Calu3 (cell line): ENCODE results near the gene WTAP. TPM values are rescaled to one million over a fixed set of nuclear protein-coding genes. Genes with fewer than 3 reads are reported as not detected.

Experiments used
- BruUV-seq: library from RNA; stranded (reverse); fragments of 400-500 nt; replicated peaks from 2 replicates; lab custom pipeline; 2021; lab: Mats Ljungman, UMichigan
- CTCF ChIA-PET: fragments of 300-600 bp; sonication (Branson Sonifier 250); formaldehyde crosslinking; loops from one replicate; lab custom pipeline; 2022; ENCODE audit warnings: antibody characterized with exemption; lab: Charles Lee
- DNase-seq: peaks from one replicate; pipeline ENCODE4 v3.0.0; 2022
- H3K27ac Mint-ChIP-seq: one replicate; pipeline ENCODE4 v1.8.0; 2022; ENCODE audit warnings: mixed read lengths; ENCODE audit not compliant: unreplicated experiment
- H3K27me3 Mint-ChIP-seq: one replicate; pipeline ENCODE4 v1.8.0; 2022; ENCODE audit warnings: mixed read lengths; ENCODE audit not compliant: unreplicated experiment
- H3K36me3 Mint-ChIP-seq: one replicate; pipeline ENCODE4 v1.8.0; 2022; ENCODE audit warnings: mild to moderate bottlenecking, moderate library complexity, mixed read lengths; ENCODE audit not compliant: insufficient read depth, unreplicated experiment
- H3K4me1 Mint-ChIP-seq: one replicate; pipeline ENCODE4 v1.8.0; 2022; ENCODE audit warnings: mild to moderate bottlenecking, low read depth, mixed read lengths; ENCODE audit not compliant: unreplicated experiment
- H3K4me3 Mint-ChIP-seq: one replicate; pipeline ENCODE4 v1.8.0; 2022; ENCODE audit warnings: mild to moderate bottlenecking, low read depth, moderate library complexity, mixed read lengths; ENCODE audit not compliant: unreplicated experiment
- H3K9me3 Mint-ChIP-seq: one replicate; pipeline ENCODE4 v1.8.0; 2022; ENCODE audit warnings: low read depth, mixed read lengths; ENCODE audit not compliant: unreplicated experiment
- intact Hi-C: fragments of 100-400 bp; cut with micrococcal nuclease; formaldehyde crosslinking; loops from one replicate; pipeline ENCODE4 v1.10.0; 2022; ENCODE audit not compliant: unreplicated experiment
- total RNA-seq: library from RNA; stranded (reverse); gene quantifications from 2 replicates; pipeline ENCODE4 v1.2.3, GENCODE V29; 2022
- TF ChIP-seq, protein P1 (sequence below): fragments of 200-600 bp; IDR thresholded peaks from one replicate; pipeline ENCODE4 v1.8.0; 2022; ENCODE audit warnings: antibody characterized with exemption; ENCODE audit not compliant: unreplicated experiment

WTAP gene
- total RNA-seq, 1 experiment from 2014 or later = 103 TPM

DNA sequence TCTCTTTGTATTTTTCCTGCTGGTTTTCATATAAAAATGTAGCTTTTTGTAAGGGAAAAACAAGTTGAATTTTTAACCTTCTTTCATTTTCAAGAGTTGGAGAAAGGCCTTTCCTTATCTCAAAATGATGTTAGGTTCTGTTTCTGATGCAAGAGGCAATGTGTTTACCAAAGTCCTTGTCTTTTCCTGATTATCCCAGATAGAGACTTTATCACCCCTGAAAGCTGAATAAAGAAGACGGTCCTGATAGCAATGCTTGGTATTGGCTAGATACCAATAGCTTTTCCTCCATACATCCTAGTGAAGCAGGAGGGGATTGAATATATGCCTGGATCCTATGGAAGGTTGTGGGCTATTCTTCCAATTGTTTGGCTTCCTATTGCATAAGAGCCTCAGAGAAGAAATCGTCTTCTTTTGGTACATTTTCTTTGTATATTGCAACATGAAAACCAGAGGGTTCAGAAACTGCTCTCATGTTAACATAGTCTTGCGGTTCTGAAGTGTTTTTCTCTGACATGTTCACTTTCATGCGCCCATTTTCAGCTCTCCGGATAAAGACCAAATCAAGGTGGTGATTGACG is 78.2 kb downstream of the WTAP start:
- TF ChIP-seq, protein P1, sequence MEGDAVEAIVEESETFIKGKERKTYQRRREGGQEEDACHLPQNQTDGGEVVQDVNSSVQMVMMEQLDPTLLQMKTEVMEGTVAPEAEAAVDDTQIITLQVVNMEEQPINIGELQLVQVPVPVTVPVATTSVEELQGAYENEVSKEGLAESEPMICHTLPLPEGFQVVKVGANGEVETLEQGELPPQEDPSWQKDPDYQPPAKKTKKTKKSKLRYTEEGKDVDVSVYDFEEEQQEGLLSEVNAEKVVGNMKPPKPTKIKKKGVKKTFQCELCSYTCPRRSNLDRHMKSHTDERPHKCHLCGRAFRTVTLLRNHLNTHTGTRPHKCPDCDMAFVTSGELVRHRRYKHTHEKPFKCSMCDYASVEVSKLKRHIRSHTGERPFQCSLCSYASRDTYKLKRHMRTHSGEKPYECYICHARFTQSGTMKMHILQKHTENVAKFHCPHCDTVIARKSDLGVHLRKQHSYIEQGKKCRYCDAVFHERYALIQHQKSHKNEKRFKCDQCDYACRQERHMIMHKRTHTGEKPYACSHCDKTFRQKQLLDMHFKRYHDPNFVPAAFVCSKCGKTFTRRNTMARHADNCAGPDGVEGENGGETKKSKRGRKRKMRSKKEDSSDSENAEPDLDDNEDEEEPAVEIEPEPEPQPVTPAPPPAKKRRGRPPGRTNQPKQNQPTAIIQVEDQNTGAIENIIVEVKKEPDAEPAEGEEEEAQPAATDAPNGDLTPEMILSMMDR = no peak
- no peak for DNase-seq
- no TSS peak for BruUV-seq
- intact Hi-C loops = loop anchor here (5.0 kb wide), 1 partner anchor 47 kb away; no protein-coding TSS in a partner anchor
- H3K9me3 Mint-ChIP-seq = no peaks in the 10 kb centered on the region
- H3K27ac Mint-ChIP-seq = peak overlapping the region; percentile 44
- H3K4me1 Mint-ChIP-seq = peaks cover 29% of the 10 kb centered on the region
- H3K27me3 Mint-ChIP-seq = peaks cover 6% of the 10 kb centered on the region
- H3K36me3 Mint-ChIP-seq = peaks cover 17% of the 10 kb centered on the region
- H3K4me3 Mint-ChIP-seq = no peak overlapping the region
- CTCF ChIA-PET = no interaction called here

Other genes starting within 250 kb of the WTAP start
- 143 and 202 TPM in 2 replicates for gene SOD2, start 34.3 kb upstream of the WTAP start, total RNA-seq
- 92.3 and 108 TPM in 2 replicates for gene ACAT2, start 34.5 kb downstream of the WTAP start, total RNA-seq
- gene TCP1, start 62.1 kb downstream of the WTAP start, total RNA-seq = 311 and 357 TPM in 2 replicates
- 86.6 and 88.7 TPM in 2 replicates for gene MRPL18, start 63.0 kb downstream of the WTAP start, total RNA-seq
- gene PNLDC1, start 72.8 kb downstream of the WTAP start, total RNA-seq = 0.52 and 0.71 TPM in 2 replicates
- gene MAS1, start 163.5 kb downstream of the WTAP start, total RNA-seq = not detected in 2 replicates
- gene IGF2R, start 241.6 kb downstream of the WTAP start, total RNA-seq = 109 and 127 TPM in 2 replicates